Measurements from ENCODE around the gene ABO.
"Not testable (repeated sequence)": the region's sequence is repeated elsewhere in the genome, so short reads cannot be mapped to it uniquely, and the experiment has no call there.

ABO gene

DNA sequence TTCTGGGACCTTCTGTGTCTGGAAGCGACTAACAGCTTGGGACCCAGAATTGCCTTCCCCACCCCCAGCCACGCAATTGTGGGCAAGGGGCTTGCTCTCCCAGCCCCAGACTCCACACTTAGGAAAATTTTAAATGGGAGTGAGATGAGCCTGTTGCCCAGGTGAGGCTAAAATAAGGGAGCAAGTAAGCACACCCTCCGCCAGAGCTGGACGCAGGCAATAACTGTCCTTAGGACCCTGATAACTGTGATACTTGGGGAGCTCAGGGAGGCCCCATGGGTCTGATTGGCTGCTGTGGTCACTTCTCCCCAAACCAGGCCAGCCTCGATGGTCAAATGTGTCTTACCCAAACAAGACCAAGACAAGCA lies 13.3 kb downstream of the ABO start:
- no peak for DNase-seq

DNA sequence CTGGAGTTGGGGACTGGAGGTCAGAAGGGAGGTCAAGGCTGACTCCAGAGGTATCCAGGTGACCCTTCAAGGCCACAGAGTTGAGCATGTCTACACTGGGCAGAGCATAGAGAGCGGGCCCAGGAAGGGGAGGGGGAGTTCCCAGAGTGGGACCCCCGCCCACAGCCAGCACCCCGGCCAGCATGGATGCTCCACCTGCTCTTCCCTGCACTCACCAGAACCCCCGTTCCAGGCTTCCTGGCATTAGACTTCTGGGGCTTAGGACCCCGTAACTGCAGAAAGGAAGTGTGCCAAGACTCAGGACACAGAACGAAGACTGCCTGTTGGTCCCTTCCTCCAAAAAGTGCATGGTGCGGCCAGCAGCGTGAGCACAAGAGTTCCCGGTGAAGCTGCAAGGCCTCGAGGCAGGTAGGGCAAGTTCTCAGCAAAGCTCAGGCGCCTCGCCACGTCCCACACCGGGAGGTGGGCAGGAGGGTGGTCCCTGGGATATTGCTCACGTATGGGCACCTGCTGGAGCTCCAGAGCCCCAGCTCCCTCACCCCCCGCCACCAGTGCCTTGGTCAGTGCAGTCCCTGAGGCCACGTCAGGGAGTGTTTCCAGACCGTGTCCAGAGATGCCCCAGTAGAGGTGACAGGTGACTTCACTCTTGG lies 13.8 kb downstream of the ABO start:
- no peak for DNase-seq

DNA sequence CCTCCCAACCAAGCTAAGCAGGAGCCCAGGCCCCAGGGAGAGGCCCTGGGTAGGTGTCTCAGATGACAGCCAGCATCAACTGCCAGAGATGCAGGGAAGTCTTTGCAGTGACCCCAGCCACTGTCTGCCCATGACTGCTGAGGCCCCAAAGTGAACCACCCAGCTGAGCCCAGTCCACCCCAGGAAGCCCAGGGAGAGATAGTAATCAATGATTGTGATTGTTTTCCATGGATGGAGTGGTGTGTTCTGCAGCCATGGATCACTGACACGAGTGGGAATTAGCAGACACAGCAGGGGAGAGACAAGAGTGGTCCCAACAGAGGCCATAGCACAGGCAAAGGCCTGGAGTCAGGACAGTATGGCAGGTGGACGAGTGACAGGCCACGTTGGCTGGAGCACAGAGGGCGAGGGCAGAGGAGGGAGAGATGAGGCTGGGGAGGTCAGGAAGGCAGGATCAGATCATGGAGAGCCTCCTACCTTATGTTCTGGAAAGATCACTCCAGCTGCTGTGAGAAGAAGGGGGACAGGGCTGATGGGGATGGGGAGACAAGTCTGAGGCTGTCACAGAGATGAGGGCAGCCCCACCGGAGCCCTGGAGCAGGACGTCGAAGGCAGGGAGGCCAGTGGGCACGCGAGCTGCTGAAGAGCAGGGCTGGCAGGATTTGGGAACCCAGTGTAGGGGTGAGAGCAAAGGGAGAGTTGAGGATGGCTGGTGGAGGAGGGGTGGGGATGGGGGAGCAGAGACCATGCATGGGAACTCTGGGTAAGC lies 14.5 kb downstream of the ABO start:
- no peak for DNase-seq

DNA sequence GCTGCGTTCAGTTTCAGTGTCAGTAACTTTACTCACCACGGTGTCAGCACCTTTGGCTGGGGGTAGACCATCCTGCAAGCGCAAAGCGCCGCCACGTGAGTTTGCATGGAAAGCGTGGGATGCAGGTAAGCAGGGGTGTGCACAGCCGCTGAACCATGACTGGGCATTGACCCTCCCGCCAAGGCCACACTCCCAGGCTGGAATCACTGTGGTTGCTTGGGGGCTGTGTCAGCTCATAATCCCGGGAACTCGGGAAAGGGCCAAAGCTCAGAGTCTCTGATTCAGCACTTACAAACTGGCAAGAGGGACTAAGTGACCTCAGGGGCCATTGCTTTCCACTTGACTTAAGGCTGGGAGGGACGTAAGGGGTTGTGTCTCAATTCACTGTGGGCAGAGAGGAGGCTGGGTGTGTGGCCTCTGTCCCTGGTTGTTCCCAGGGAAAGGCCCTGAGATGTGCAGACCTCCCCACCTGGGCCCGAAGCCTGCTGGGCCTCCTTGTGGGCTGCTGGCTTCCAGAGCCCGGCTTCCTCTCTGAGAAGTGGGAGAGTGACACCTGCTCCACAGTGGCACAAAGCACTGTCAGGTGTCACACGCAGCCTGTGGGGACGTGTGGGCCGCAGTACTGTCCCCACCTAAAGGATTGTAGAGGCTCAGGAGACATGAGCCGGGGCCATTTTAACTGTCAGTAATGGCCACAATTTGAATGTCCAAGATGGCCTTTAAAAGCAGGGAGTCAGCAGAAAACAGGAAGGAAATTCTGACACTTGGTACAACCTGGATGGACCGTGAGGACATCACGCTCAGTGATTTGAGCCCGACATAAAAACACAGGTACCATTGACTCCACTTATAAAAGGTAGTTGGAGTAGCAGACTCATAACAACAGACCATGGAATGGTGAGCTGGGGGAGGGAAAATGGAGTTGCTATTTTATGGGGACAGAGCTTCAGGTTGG lies 16.7 kb downstream of the ABO start:
- DNase-seq = no peak

DNA sequence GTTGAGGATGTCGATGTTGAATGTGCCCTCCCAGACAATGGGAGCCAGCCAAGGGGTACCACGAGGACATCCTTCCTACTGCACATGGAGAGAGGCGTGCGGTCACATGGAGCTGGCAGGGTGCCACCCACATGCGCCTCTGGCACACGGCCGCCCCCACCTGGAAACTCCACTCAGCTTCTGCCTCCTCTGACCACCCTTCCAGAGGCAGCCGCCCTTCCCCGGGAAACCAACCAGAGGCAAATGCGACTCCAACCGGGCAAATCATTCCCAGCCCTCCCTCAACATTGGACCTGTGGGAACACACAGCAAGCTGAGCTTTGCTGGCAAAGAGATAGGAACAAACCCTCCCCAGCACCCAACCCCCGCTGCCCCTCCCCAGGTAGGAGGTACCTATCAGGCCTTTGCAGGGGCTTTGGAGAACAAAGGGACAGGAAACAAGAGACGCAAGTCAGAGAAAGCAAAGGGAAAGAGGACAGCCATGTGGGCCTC lies 17.5 kb downstream of the ABO start:
- no peak for DNase-seq

DNA sequence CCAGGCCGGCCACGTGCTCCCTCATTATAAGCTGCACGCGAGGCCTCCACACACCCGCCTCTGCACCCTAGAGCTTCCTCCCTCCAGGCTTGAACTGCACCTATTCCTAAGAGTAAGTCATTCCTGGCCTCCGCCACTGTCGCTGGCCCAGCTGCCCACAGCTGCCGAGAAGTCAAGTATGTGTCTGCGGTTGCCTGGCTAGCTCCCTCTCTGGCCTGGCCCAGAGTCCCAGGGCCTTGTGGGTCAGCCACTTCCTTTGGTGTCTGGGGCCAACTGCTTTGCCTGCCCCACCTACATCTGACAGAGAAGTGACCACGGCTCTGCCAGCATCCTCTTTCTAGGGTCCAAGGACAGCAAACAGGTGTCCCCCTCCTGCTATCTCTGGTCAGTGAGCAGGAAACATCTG lies 18.3 kb downstream of the ABO start:
- DNase-seq = no peak

DNA sequence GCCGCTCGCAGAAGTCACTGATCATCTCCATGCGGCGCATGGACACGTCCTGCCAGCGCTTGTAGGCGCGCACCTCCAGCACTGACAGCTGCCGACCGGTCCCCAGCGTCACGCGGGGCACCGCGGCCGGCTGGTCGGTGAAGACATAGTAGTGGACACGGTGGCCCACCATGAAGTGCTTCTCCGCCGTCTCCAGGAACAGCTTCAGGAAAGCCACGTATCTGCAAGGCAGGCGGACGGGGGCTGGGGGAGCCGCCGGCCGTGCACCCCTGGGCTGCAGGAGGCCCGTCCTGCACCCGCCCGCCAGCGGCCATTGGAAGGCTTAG lies 18.9 kb downstream of the ABO start:
- DNase-seq = no peak

DNA sequence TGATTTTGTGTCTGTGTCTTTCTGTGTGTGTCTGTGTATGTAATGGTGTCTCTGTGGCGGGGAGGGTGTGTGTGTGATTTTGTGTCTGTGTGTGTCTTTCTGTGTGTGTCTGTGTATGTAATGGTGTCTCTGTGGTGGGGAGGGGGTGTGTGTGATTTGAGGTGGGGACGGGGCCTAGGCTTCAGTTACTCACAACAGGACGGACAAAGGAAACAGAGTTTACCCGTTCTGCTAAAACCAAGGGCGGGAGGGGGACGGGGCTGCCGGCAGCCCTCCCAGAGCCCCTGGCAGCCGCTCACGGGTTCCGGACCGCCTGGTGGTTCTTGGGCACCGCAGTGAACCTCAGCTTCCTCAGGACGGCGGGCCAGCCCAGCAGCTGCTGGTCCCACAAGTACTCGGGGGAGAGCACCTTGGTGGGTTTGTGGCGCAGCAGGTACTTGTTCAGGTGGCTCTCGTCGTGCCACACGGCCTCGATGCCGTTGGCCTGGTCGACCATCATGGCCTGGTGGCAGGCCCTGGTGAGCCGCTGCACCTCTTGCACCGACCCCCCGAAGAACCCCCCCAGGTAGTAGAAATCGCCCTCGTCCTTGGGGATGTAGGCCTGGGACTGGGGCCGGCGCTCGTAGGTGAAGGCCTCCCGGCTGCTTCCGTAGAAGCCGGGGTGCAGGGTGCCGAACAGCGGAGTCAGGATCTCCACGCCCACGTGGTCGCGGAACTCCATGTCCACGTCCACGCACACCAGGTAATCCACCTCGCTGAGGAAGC lies 19.4 kb downstream of the ABO start:
- DNase-seq = no peak

DNA sequence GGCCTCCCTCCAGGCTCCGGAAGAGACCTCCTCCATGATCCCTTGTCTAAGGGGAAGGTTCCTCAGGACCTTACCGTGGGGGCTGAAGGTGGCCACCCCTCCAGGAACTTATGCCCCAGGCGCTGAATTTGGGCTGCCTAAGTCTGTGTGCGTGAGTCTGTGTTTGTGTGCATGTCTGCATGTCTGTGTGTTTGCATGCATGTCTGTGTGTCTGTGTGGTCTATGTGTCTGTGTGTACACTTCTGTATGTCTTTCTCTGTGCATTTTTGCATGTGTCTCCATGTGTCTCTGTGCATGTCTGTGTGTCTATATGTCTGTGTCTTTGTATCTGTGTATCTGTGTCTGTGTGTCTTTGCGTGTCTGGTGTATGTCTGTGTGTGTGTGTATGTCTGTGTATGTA lies 20.5 kb downstream of the ABO start:
- no peak for DNase-seq

DNA sequence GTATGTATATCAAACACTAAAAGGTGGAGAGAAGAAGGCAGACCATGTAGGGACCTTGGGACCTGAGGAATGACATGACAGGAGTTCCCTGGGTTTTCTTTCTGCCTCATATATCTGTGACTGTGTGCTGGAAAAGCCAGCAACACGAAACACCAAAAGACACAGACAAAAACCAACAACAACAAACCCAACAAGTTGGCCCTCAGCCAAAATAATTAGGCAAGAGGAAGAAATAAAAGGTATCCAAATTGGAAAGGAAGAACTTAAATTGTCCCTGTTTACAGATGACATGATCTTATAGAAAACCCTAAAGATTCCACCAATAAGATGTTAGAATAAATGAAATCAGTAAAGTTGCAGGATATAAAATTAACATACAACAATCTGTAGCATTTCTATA lies 21.7 kb downstream of the ABO start:
- no peak for DNase-seq

DNA sequence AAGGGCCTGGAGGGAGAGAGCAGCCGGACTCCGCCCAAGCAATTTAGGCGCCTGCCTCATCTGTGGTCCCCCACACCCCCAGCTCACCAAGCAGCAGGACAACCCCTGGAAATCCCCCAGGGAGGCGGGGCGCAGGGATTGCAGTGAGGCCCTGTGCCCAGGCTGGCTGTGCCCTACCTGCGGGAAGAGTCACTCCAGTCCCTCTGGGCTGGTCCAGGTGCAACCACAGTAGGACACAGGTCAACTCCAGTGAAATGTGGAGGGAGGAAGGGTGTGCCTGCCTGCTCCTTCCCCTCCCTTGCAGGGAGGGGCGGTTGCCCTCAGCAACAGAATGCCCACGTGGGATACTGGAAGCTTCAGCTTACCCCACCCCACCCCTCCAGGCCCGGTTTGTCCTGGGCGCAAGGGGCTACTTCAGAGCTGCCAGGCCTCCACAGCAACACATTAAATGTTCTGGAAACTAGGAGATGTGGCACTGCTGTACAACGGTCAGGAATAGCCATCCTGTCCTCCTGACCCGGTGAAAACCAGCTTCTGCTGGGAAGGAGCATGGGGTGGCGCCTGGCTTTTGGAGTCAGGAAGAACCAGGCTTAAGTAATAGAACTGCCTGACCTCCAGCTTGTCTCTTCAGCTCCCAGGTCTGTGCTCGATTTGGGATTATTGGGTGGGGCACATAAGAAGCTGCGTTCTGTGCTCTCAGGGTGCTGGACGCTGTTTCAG lies 22.5 kb downstream of the ABO start:
- no peak for DNase-seq

DNA sequence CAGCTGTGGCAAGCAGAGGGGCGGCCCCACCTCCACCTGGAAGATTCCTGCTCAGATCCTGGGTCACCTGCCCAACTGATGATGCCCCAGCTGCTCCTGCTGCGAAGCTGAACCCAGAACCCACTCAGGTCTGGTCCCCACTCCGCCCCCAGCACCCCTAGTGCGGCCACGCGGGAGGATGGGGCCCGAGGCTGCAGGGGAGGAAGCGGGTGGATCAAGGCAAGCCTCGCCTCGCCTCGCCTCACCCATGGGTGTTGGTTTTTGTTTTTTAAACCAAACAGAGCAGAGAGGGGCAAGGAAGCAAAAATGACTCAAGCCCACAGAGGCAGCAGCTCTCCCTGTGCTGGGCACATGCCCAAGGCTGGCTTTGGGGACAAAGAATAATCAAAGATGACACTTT lies 23.2 kb downstream of the ABO start:
- no peak for DNase-seq

DNA sequence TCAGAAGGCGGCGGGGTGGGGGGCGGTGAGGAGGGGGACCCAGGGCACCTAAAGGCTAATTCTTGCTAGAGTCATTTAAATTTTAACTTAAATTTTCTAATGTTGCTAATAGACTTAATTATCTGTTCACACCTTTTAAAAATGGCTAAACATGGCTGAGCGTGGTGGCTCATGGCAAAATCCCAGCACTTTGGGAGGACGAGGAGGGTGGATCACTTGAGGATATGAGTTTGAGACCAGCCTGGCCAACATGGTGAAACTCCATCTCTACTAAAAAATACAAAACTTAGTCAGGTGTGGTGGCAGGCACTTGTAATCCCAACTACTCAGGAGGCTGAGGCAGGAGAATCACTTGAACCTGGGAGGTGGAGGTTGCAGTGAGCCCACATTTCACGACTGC lies 23.8 kb downstream of the ABO start:
- DNase-seq = not testable (repeated sequence)

DNA sequence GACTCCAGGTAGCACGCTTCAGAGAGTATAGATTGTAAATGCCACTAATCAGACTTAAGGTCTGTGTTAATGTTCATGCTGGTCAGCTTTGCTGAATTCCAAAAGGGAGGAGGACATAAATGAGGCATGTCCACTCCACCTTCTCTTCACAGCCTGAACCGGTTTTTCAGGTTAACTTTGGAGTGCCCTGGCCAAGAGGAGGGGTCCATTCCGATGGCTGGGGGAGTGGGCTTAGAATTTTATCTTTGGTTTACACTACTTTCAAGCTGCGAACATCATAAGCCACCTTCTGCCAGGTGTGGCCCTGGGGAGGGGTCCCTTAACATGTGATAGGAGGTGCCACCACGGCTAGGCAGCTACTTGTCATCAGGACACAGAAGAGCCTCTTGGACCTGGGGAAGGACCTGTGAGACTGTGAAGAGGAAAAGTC lies 24.2 kb downstream of the ABO start:
- no peak for DNase-seq

DNA sequence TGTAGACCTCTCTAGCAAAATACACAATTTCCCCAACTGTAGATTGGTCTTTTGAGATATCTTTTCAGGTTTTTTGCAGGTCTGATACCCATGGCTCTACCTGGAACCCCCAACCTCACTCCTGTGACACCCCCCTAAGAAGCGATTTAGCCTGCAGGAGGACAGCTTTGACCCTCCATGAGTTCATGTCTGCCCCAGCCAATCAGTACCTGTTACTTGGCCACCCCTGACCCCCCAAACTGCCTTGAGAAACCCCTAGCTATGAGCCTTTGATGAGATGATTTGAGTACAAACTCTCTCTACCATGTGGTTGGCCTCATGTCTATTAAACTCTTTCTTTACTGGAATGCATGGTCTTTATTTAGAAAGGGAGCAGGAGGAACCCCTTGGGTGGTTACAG lies 25.7 kb downstream of the ABO start:
- DNase-seq = no peak

DNA sequence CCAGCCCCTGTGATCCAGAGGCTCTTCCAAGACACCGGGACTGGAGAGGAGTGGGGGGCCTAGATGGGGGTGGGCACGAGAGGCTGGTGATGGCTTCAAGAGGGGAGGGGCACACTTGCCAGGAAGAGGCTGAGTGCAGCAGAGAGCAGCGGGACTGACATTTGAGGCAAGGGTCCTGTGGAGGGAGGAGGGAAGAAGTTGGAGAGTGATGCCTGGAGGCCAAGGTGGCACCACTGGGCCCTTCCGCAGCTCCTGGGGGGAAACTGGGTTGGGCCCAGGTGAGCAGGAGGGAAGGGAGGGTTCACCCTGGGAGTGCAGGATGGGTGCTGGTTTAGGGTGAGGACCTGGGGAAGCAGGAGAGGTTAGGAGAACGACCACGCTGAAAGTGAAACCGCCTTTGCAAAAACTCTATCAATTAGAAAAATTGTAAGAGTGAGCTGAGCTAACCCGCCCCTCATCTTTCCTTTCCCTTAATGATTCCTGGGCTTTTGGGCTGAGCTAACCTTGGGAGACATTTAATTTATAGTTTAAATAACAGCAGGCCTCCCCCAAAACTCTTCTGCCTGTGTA lies 26.2 kb downstream of the ABO start:
- DNase-seq = no peak

DNA sequence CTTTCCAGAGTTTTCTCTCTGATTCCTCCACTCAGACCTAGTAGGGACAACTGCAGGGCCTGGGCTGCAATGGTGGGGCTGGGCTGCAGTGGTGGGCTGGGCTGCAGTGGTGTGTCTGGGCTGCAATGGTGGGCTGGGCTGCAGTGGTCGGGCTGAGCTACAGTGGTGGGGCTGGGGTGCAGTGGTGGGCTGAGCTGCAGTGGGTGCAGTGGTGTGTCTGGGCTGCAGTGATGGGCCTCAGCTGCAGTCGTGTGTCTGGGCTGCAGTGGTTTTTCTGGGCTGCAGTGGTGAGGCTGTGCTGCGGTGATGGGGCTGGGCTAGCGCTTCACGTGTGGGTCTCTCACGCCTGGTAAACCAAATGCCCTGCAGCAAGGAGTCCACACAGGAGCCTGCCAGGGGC lies 27.4 kb downstream of the ABO start:
- DNase-seq = no peak

DNA sequence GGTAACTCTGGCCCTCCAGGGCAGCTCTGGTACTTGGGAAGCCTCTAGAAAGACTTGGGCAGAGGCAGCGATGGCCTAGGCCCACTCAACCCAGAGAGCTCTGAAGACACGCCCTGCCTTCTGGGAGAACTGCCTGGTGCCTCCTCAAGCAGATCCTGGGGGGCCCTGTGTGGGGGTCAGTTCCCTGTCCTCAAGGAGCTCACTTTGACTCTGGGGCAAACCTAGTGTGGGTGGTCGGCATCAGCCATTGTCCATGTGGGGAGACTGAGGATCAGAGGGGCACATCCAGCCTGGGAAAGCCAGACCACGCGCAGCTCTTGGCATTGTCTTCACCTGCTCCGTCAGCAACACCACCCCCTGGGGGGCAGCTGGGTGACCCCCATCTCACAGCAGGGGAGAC lies 28.0 kb downstream of the ABO start:
- DNase-seq = no peak

DNA sequence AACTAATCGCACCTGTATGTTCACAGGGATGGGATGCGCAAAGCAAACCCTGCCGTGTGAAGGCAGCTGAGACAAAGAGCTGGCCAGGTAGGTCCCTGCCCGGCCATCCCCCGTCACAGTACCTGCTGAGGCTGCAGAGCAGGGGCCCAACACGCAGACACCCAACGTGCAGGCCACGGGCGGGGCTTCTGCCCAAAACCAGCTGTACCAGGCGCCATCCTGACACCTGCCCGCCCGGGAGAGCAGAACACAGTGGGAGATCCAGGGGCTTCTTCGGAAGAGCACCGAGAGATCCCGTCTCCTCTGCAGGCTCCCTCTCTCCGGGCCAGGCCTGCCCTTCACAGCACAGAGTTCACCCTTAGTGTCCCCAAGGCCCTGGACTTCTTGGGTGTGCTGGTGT lies 28.4 kb downstream of the ABO start:
- DNase-seq = no peak

DNA sequence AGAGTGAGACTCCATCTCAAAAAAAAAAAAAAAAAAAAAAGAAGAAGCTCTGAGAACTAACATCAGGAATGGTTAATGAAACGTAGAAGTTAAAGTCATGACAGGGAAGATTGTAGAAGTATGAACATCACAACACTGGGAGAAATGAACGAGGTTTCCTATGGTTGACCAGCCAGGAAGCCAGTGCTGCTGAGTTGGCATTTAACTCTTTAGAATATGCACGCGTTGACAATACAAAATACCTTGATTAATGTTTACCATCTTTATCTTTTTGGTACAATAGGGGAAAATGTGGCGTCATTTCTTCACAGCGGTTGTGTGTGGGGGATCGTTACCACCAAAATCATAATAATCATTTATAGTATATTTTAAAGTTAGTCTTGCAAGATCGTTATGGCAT lies 32.0 kb downstream of the ABO start:
- no peak for DNase-seq

DNA sequence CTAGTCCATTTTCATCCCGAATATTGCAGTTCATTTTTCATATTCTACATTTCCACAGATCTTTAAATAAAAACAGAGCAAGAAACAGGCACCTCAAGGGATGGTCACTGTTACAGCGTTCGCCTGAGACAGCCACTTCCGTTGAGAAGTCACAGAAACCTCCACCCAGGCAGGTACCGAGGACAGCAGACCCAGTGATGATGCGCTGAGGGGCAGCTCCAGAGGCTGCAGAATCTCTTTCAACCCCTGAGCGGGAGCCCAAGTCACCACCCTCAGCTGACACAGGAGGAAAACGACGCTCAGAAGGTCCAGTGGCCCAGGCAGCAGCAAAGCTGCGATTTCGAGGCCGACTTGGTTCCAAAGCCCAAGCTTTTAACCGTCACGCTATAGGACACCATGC lies 32.8 kb downstream of the ABO start:
- no peak for DNase-seq

DNA sequence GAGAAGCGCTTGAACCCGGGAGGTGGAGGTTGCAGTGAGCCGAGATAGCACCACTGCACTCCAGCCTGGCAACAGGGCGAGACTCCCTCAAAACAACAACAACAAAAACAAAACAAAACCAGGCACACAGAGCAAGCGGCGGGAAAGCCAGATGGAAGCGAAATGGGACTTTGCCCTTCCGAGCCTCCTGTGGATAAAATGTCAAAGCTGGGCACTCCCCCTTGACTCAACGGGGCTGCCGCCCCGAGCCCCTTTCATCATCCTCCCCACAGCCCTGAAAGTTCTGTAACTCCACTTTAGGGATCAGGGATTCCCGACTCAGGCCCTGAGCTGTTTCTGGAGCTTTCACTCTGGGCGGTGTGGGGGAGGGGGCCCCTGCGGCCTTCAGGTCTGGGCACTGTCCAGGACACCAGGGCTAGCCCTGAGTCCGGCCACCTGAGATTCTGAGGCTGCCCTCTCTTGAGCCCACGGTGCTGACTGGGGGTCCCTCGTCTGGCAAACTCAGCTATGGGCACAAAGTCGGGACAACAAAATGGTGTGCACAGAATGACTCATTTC lies 35.4 kb downstream of the ABO start:
- DNase-seq = no peak

All from activated CD4-positive, alpha-beta T cell treated with anti-CD3 and anti-CD28 coated beads, Interleukin-2, Interleukin-6, amounts not matched to agents 100 ng/mL and 50 ng/mL, durations not matched to agents 16 hours and 8 hours (primary cell).